OCI-LY3 (cell line): ENCODE results near the gene ABLIM2.

Experiments used
- H2AFZ ChIP-seq: fragments of 200-600, 300-600 bp; shearing (Covaris generic); 2 replicates; pipeline ENCODE4 v1.6.0; 2014; ENCODE audit warnings: antibody characterized with exemption, low read depth, low read length
- H3K27ac ChIP-seq: fragments of 200-600, 300-600 bp; sonication (generic); 2 replicates; pipeline ENCODE4 v1.5.1; 2014; ENCODE audit warnings: mild to moderate bottlenecking, low read length, moderate library complexity, mixed read lengths
- H3K27me3 ChIP-seq: fragments of 200-600, 300-600 bp; sonication (generic); 2 replicates; pipeline ENCODE4 v1.6.1; 2014; ENCODE audit warnings: low read depth, low read length, mixed read lengths
- H3K36me3 ChIP-seq: fragments of 200-600, 300-600 bp; sonication (generic); replicated peaks from 2 replicates; pipeline ENCODE3; 2014; ENCODE audit warnings: low read depth, low read length, mixed read lengths
- H3K4me1 ChIP-seq: fragments of 300-600, 200-600 bp; sonication (generic); 2 replicates; pipeline ENCODE4 v1.6.1; 2014; ENCODE audit warnings: low read length, mixed read lengths
- H3K4me2 ChIP-seq: fragments of 200-600, 300-600 bp; sonication (generic); 2 replicates; pipeline ENCODE4 v1.6.1; 2014; ENCODE audit warnings: low read length, mixed read lengths
- H3K4me3 ChIP-seq: fragments of 300-600, 200-600 bp; sonication (generic); 2 replicates; pipeline ENCODE4 v1.5.1; 2014; ENCODE audit warnings: antibody characterized with exemption, mild to moderate bottlenecking, low read length, moderate library complexity
- H3K79me2 ChIP-seq: fragments of 300-600, 200-600 bp; shearing (Covaris generic); 2 replicates; pipeline ENCODE4 v1.6.1; 2014; ENCODE audit warnings: mild to moderate bottlenecking, low read length, mixed read lengths
- H3K9ac ChIP-seq: fragments of 300-600, 200-600 bp; shearing (Covaris generic); 2 replicates; pipeline ENCODE4 v1.6.0; 2014; ENCODE audit warnings: mild to moderate bottlenecking, low read length, moderate library complexity
- H3K9me3 ChIP-seq: fragments of 200-600, 300-600 bp; shearing (Covaris generic); 2 replicates; pipeline ENCODE4 v1.6.1; 2014; ENCODE audit warnings: low read length, mixed read lengths; ENCODE audit not compliant: insufficient read depth
- H4K20me1 ChIP-seq: fragments of 200-600, 300-600 bp; sonication (generic); 2 replicates; pipeline ENCODE4 v1.6.1; 2016; ENCODE audit warnings: low read length, mixed read lengths; ENCODE audit not compliant: insufficient read depth
- CTCF ChIP-seq: fragments of 200-600, 300-600 bp; sonication (generic); IDR thresholded peaks from 2 replicates; pipeline ENCODE4 v1.5.1; 2014; ENCODE audit warnings: antibody characterized with exemption, low read length, low read depth
- EZH2phosphoT487 ChIP-seq: fragments of 200-600 bp; shearing (Covaris generic); IDR thresholded peaks from 2 replicates; pipeline ENCODE4 v1.6.1; 2018; ENCODE audit warnings: antibody characterized with exemption, mixed run types, low read depth

ABLIM2 gene

GRCh38 chr4:8160572-8160971 lies 2.0 kb upstream of the ABLIM2 start:
- Histone ChIP-seq H3K9ac (no peak overlapping the region), H3K27ac (no peak overlapping the region), H2AFZ (no peak overlapping the region), H3K4me1 (peaks cover 13% of the 10 kb centered on the region), H3K9me3 (no peaks in the 10 kb centered on the region), H3K4me3 (no peak overlapping the region), H3K36me3 (no peaks in the 10 kb centered on the region), H3K79me2 (no peaks in the 10 kb centered on the region), H3K4me2 (no peak overlapping the region), H3K27me3 (peaks cover 25% of the 10 kb centered on the region), H4K20me1 (no peaks in the 10 kb centered on the region)
- TF ChIP-seq CTCF (no peak), EZH2phosphoT487 (no peak)

GRCh38 chr4:8160233-8160560 lies 1.6 kb upstream of the ABLIM2 start:
- Histone ChIP-seq H3K9me3 (no peaks in the 10 kb centered on the region), H2AFZ (no peak overlapping the region), H3K9ac (no peak overlapping the region), H3K27ac (no peak overlapping the region), H3K4me2 (no peak overlapping the region), H4K20me1 (no peaks in the 10 kb centered on the region), H3K4me1 (peaks cover 13% of the 10 kb centered on the region), H3K27me3 (peaks cover 25% of the 10 kb centered on the region), H3K4me3 (no peak overlapping the region), H3K36me3 (no peaks in the 10 kb centered on the region), H3K79me2 (no peaks in the 10 kb centered on the region)
- TF ChIP-seq EZH2phosphoT487 = no peak
- TF ChIP-seq CTCF = no peak

- TF ChIP-seq CTCF (no peak), EZH2phosphoT487 (no peak)
- Histone ChIP-seq H3K36me3 (no peaks in the 10 kb centered on the region), H3K9me3 (no peaks in the 10 kb centered on the region), H3K4me2 (peak overlapping the region; percentile 90), H3K9ac (peak overlapping the region; percentile 50; the same call in 1 of the 2 replicates), H3K4me1 (peaks cover 13% of the 10 kb centered on the region), H3K27me3 (peaks cover 21% of the 10 kb centered on the region), H3K27ac (no peak overlapping the region), H4K20me1 (no peaks in the 10 kb centered on the region), H3K79me2 (no peaks in the 10 kb centered on the region), H2AFZ (no peak overlapping the region; the same call in 1 of the 2 replicates), H3K4me3 (peak overlapping the region; percentile 85)
These were observed 1.1 kb upstream of the ABLIM2 start for GRCh38 chr4:8159537-8160232.

- Histone ChIP-seq H3K27ac (no peak overlapping the region), H3K4me2 (peak overlapping the region; percentile 78), H3K79me2 (no peaks in the 10 kb centered on the region), H3K4me3 (peak overlapping the region; percentile 77), H2AFZ (peak overlapping the region; percentile 31; the same call in 1 of the 2 replicates), H3K9ac (no peak overlapping the region), H3K9me3 (no peaks in the 10 kb centered on the region), H3K27me3 (peaks cover 6% of the 10 kb centered on the region; the same call in 1 of the 2 replicates), H3K4me1 (peaks cover 11% of the 10 kb centered on the region), H3K36me3 (no peaks in the 10 kb centered on the region), H4K20me1 (no peaks in the 10 kb centered on the region)
- TF ChIP-seq CTCF (no peak), EZH2phosphoT487 (no peak)
These were observed 486 bp downstream of the ABLIM2 start for GRCh38 chr4:8157944-8158709.
